A673 (cell line): ENCODE data around the gene ZNF692. TPM values are rescaled to one million over a fixed set of nuclear protein-coding genes. Genes with fewer than 3 reads are reported as not detected.

Experiments used
- BruUV-seq: library from RNA; stranded (reverse); fragments of 400-500 nt; replicated peaks from 2 replicates; lab custom pipeline; 2021; lab: Mats Ljungman, UMichigan
- CTCF ChIA-PET: fragments of 300-600 bp; sonication (Branson Sonifier 250); formaldehyde crosslinking; loops from one replicate; lab custom pipeline; 2022; ENCODE audit warnings: antibody characterized with exemption; lab: Charles Lee
- POLR2A ChIA-PET: fragments of 300-600 bp; sonication (Branson Sonifier 250); formaldehyde crosslinking; loops from one replicate; lab custom pipeline; 2022; ENCODE audit warnings: antibody characterized with exemption; ENCODE audit not compliant: low non-redundant PET; lab: Charles Lee
- DNase-seq: peaks from one replicate; pipeline ENCODE4 v3.0.0-alpha.2; 2015; ENCODE audit warnings: low spot score
- H3K27ac ChIP-seq: fragments of 200-600 bp; sonication (generic); 2 replicates; pipeline ENCODE4 v1.5.1; 2016; ENCODE audit warnings: mixed run types, low read depth, mild to moderate bottlenecking, mixed read lengths, antibody characterized with exemption, low read length; ENCODE audit not compliant: poor library complexity, severe bottlenecking
- H3K27me3 ChIP-seq: fragments of 200-600 bp; sonication (generic); replicated peaks from 2 replicates; pipeline ENCODE4 v1.6.1; 2017; ENCODE audit warnings: mixed run types, low read depth, mild to moderate bottlenecking, mixed read lengths, antibody characterized with exemption, low read length; ENCODE audit not compliant: insufficient read depth, poor library complexity
- H3K36me3 ChIP-seq: fragments of 200-600 bp; sonication (generic); 2 replicates; pipeline ENCODE4 v1.6.1; 2016; ENCODE audit warnings: mixed run types, mild to moderate bottlenecking, mixed read lengths, antibody characterized with exemption, low read length; ENCODE audit not compliant: insufficient read depth, poor library complexity, severe bottlenecking
- H3K4me1 ChIP-seq: fragments of 200-600 bp; sonication (generic); 2 replicates; pipeline ENCODE4 v1.6.1; 2017; ENCODE audit warnings: mixed run types, mild to moderate bottlenecking, mixed read lengths, antibody characterized with exemption, low read length; ENCODE audit not compliant: insufficient read depth, poor library complexity, severe bottlenecking
- H3K4me3 ChIP-seq: fragments of 200-600 bp; sonication (generic); 2 replicates; pipeline ENCODE4 v1.5.1; 2016; ENCODE audit warnings: low read depth, mixed run types, mild to moderate bottlenecking, mixed read lengths, low read length; ENCODE audit not compliant: poor library complexity, severe bottlenecking
- H3K9me3 ChIP-seq: fragments of 200-600 bp; sonication (generic); 2 replicates; pipeline ENCODE4 v1.6.1; 2016; ENCODE audit warnings: mixed run types, low read depth, mild to moderate bottlenecking, mixed read lengths, antibody characterized with exemption, low read length; ENCODE audit not compliant: poor library complexity, severe bottlenecking
- EZH2 ChIP-seq: fragments of 200-600 bp; sonication (generic); IDR thresholded peaks from 2 replicates; pipeline ENCODE4 v1.6.1; 2017; ENCODE audit warnings: borderline replicate concordance, low read depth, mild to moderate bottlenecking, mixed read lengths, antibody characterized with exemption, low read length; ENCODE audit not compliant: poor library complexity, severe bottlenecking
- intact Hi-C: fragments of 100-400 bp; cut with micrococcal nuclease; formaldehyde crosslinking; loops from one replicate; pipeline ENCODE4 v1.10.0; 2022; ENCODE audit not compliant: unreplicated experiment
- total RNA-seq: library from RNA; stranded (reverse); gene quantifications from 2 replicates; pipeline ENCODE4 v1.2.3, GENCODE V29; 2021
- TF ChIP-seq, protein P1 (sequence below): fragments of 300-800, 200-600 bp; sonication (generic); conservative IDR thresholded peaks from 2 replicates; pipeline ENCODE4 v1.5.1; 2017; ENCODE audit warnings: low read depth, mild to moderate bottlenecking, antibody characterized with exemption, low read length, moderate library complexity, mixed read lengths

The ZNF692 gene
- total RNA-seq, 1 experiment from 2014 or later = 64.5 TPM

GRCh38 chr1:248853663-248854375, 5.1 kb downstream of the ZNF692 start:
- no peaks in the 10 kb centered on the region for H3K9me3 ChIP-seq
- no peak overlapping the region for H3K27ac ChIP-seq
- intact Hi-C loops = no loop called here
- CTCF ChIA-PET = no interaction called here
- H3K4me1 ChIP-seq = peaks cover 17% of the 10 kb centered on the region
- no peak for DNase-seq
- H3K27me3 ChIP-seq = no peaks in the 10 kb centered on the region
- H3K4me3 ChIP-seq = no peak overlapping the region
- no peak for TF ChIP-seq EZH2
- TF ChIP-seq, protein P1, sequence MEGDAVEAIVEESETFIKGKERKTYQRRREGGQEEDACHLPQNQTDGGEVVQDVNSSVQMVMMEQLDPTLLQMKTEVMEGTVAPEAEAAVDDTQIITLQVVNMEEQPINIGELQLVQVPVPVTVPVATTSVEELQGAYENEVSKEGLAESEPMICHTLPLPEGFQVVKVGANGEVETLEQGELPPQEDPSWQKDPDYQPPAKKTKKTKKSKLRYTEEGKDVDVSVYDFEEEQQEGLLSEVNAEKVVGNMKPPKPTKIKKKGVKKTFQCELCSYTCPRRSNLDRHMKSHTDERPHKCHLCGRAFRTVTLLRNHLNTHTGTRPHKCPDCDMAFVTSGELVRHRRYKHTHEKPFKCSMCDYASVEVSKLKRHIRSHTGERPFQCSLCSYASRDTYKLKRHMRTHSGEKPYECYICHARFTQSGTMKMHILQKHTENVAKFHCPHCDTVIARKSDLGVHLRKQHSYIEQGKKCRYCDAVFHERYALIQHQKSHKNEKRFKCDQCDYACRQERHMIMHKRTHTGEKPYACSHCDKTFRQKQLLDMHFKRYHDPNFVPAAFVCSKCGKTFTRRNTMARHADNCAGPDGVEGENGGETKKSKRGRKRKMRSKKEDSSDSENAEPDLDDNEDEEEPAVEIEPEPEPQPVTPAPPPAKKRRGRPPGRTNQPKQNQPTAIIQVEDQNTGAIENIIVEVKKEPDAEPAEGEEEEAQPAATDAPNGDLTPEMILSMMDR = no peak
- POLR2A ChIA-PET = no interaction called here
- peaks cover 56% of the 10 kb centered on the region for H3K36me3 ChIP-seq
- no TSS peak for BruUV-seq

DNA sequence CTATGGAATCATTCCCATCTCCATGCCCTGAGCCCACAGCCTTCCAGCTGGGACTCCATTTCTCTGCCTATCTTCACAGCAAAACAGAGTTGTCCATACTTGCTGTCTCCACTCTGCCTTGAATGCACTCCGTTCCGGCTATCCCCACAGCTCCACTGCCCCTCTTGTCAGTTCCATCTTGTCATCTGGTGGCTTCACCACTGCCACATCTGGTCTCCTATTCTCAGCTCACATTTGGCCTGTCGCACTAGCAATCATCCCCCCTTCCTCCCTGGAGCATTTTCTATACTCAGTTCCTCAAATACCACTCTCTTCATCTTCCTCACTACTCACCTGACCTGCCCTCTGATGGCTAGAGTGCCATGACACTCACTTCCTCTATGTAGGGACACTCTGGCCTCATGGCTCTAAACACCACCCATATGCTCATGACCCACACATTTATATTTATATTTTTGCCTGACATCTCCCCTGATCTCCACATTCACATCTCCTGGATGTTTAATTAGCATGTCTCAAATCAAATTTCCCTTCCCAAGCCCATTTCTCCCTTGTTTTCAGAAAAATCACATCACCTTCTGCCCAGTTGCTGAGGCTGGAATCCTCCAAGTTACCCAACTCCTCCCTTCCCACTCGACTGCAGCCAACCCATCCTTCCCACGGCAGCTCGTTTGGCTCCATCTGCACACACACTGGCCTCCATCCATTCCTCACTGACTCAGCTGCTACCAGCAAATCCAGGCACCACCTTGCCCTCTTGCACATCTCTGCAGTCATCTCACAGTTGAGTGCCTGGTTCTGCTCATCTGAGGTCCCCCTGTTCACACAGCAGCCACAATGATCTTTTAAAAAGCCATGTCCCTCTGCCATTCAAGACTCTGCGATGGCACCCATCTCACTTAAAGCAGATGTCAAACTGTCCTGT, 6.1 kb downstream of the ZNF692 start:
- Histone ChIP-seq H3K36me3 (peaks cover 58% of the 10 kb centered on the region), H3K4me3 (no peak overlapping the region), H3K9me3 (no peaks in the 10 kb centered on the region), H3K27me3 (no peaks in the 10 kb centered on the region), H3K4me1 (peaks cover 7% of the 10 kb centered on the region), H3K27ac (no peak overlapping the region)
- POLR2A ChIA-PET = no interaction called here
- BruUV-seq = no TSS peak
- TF ChIP-seq EZH2 = no peak
- TF ChIP-seq, protein P1 = no peak
- no peak for DNase-seq
- CTCF ChIA-PET = no interaction called here
- intact Hi-C loops = no loop called here

DNA sequence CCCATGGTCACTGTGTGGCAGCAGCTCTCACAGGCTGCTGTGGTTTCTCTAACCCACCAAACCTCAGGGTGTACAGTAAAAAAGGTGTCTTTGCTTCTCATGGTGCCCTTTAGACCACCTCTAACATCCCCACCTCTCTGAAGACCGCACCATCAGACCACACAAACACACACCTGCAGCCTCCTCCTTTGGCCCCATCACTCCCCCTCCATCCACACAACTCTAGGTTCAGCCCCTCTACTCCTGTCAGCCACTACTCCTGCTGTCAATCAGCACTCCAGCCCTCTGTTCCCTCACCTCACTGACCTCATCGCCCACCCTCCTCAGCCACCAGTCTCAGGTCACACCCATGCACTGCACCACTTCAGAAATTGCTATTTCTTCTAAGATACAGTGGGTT, 7.5 kb downstream of the ZNF692 start:
- BruUV-seq = no TSS peak
- DNase-seq = no peak
- CTCF ChIA-PET = no interaction called here
- Histone ChIP-seq H3K9me3 (no peaks in the 10 kb centered on the region), H3K27me3 (no peaks in the 10 kb centered on the region), H3K4me3 (no peak overlapping the region), H3K27ac (no peak overlapping the region), H3K36me3 (peaks cover 61% of the 10 kb centered on the region), H3K4me1 (no peaks in the 10 kb centered on the region)
- intact Hi-C loops = no loop called here
- POLR2A ChIA-PET = no interaction called here
- TF ChIP-seq EZH2 = no peak
- TF ChIP-seq, protein P1 = no peak
